HL-60/S4 treated with phorbol 12-myristate 13-acetate at 8.2 ng/mL for 4 days and 3 days (cell line): ENCODE measurements around the gene ZNF506.
"Not testable (repeated sequence)": the region's sequence is repeated elsewhere in the genome, so short reads cannot be mapped to it uniquely, and the experiment has no call there.

Experiments used
- in situ Hi-C: fragments of 300-500 bp; cut with MboI; formaldehyde crosslinking; loops from 2 replicates; pipeline ENCODE4 v1.15.0; 2022; ENCODE audit warnings: low sequenced_read_pairs

The ZNF506 gene

GRCh38 chr19:19746286-19747213 lies 75.0 kb downstream of the ZNF506 start:
- in situ Hi-C loops, result no loop called here

- in situ Hi-C loops, result no loop called here
Measured at GRCh38 chr19:19745496-19746285, 75.9 kb downstream of the ZNF506 start.

- in situ Hi-C loops, result no loop called here
Measured at GRCh38 chr19:19744641-19745040, 76.9 kb downstream of the ZNF506 start.

GRCh38 chr19:19743921-19744320 lies 77.6 kb downstream of the ZNF506 start:
- in situ Hi-C loops, result not testable (repeated sequence)

GRCh38 chr19:19743176-19743575 lies 78.4 kb downstream of the ZNF506 start:
- in situ Hi-C loops, result no loop called here

GRCh38 chr19:19742773-19743172 lies 78.8 kb downstream of the ZNF506 start:
- in situ Hi-C loops, result no loop called here
